Prostate gland (tissue), 2 donors: ENCODE data around the gene GPR33. TPM values are rescaled to one million over a fixed set of nuclear protein-coding genes. Genes with fewer than 3 reads are reported as not detected.

Source experiments
- DNase-seq: peaks from one replicate; pipeline ENCODE4 v3.0.0-alpha.2; 2019; ENCODE audit warnings: low spot score
- H3K27ac ChIP-seq, 2 donors: fragments of 200-600 bp; sonication (generic); 2 replicates each; pipeline ENCODE4 v1.5.1; 2017 to 2019
- H3K27me3 ChIP-seq: fragments of 200-600 bp; sonication (generic); replicated peaks from 2 replicates; pipeline ENCODE4 v1.5.1; 2019; ENCODE audit not compliant: insufficient read depth
- H3K36me3 ChIP-seq, 2 donors: fragments of 200-600 bp; sonication (generic); 1 replicate in 1 of 2; 2 replicates in 1 of 2; pipeline versions ENCODE4 v1.5.1 to v1.8.1; 2017 to 2019
- H3K4me1 ChIP-seq: fragments of 200-600 bp; sonication (generic); replicated peaks from 2 replicates; pipeline ENCODE4 v1.5.1; 2019
- H3K4me3 ChIP-seq, 2 donors: fragments of 200-600 bp; sonication (generic); 2 replicates each; pipeline ENCODE4 v1.5.1; 2017 to 2019
- H3K9me3 ChIP-seq: fragments of 200-600 bp; sonication (generic); 2 replicates; pipeline ENCODE4 v1.5.1; 2017
- CTCF ChIP-seq, 4 experiments: fragments of 200-600 bp in 2 of 4; fragments of 450-650 bp in 2 of 4; sonication (generic) in 2 of 4; IDR thresholded peaks; 1 replicate in 3 of 4; 2 replicates in 1 of 4; pipeline ENCODE4 v1.5.1; 2016 to 2019; ENCODE audit warnings: antibody characterized with exemption in 4 of 4, mild to moderate bottlenecking in 2 of 4, moderate library complexity in 2 of 4
- POLR2A ChIP-seq: fragments of 450-650 bp; IDR thresholded peaks from one replicate; pipeline ENCODE4 v1.6.1; 2016; ENCODE audit warnings: antibody characterized with exemption, mild to moderate bottlenecking
- POLR2AphosphoS5 ChIP-seq: sonication (generic); formaldehyde crosslinking; IDR thresholded peaks from one replicate; pipeline ENCODE4 v1.6.1; 2017; ENCODE audit warnings: antibody characterized with exemption
- WGBS: methylation state at CpG from one replicate; pipeline ENCODE4 v1.1.5; 2018; 5-methylcytosine and 5-hydroxymethylcytosine counted together
- intact Hi-C: fragments of 100-400 bp; cut with DNase I; formaldehyde crosslinking; loops from one replicate; pipeline ENCODE4 v1.14.2; 2022
- total RNA-seq, 2 donors: library from RNA; depleted of rRNA; stranded (reverse); fragments of >200 nt; gene quantifications; one replicate each; pipeline ENCODE4 v1.1.0, GENCODE V29; 2016

Gene GPR33
- total RNA-seq, 2 donors from 2014 or later: not detected

- 96% methylated on average over 24 of the region's 33 CpGs for WGBS
- no peak for TF ChIP-seq CTCF (IDR thresholded peaks at IDR 0.05)
- no peak for TF ChIP-seq POLR2A
- TF ChIP-seq POLR2AphosphoS5: no peak
- Histone ChIP-seq H3K27me3 (no peaks in the 10 kb centered on the region), H3K27ac (no peak overlapping the region), H3K4me3 (no peak overlapping the region), H3K36me3 (no peaks in the 10 kb centered on the region), H3K4me1 (no peaks in the 10 kb centered on the region), H3K9me3 (no peaks in the 10 kb centered on the region)
- intact Hi-C loops: no loop called here
- no peak for DNase-seq
These were observed 39.2 kb upstream of the GPR33 start for GRCh38 chr14:31527087-31527486.

- Histone ChIP-seq H3K9me3 (no peaks in the 10 kb centered on the region), H3K4me1 (no peaks in the 10 kb centered on the region), H3K36me3 (no peaks in the 10 kb centered on the region), H3K27ac (no peak overlapping the region), H3K27me3 (no peaks in the 10 kb centered on the region), H3K4me3 (no peak overlapping the region)
- 93% methylated on average over 1 of the region's 1 CpG for WGBS
- no peak for DNase-seq
- intact Hi-C loops: loop anchor here (5.0 kb wide), 1 partner anchor 741 kb away; no protein-coding TSS in a partner anchor
- no peak for TF ChIP-seq POLR2AphosphoS5
- TF ChIP-seq POLR2A: no peak
- TF ChIP-seq CTCF (IDR thresholded peaks at IDR 0.05): no peak
These were observed 23.0 kb upstream of the GPR33 start for GRCh38 chr14:31510855-31511254.

- Histone ChIP-seq H3K9me3 (no peaks in the 10 kb centered on the region), H3K36me3 (no peaks in the 10 kb centered on the region), H3K27me3 (no peaks in the 10 kb centered on the region), H3K4me1 (no peaks in the 10 kb centered on the region), H3K4me3 (no peak overlapping the region), H3K27ac (no peak overlapping the region)
- no peak for DNase-seq
- TF ChIP-seq CTCF (IDR thresholded peaks at IDR 0.05) (peak; percentile 47 to 84 (median 64)), POLR2A (no peak)
- intact Hi-C loops: loop anchor here (5.0 kb wide), 1 partner anchor 742 kb away; no protein-coding TSS in a partner anchor
These were observed 22.4 kb upstream of the GPR33 start for GRCh38 chr14:31510222-31510621.

DNA sequence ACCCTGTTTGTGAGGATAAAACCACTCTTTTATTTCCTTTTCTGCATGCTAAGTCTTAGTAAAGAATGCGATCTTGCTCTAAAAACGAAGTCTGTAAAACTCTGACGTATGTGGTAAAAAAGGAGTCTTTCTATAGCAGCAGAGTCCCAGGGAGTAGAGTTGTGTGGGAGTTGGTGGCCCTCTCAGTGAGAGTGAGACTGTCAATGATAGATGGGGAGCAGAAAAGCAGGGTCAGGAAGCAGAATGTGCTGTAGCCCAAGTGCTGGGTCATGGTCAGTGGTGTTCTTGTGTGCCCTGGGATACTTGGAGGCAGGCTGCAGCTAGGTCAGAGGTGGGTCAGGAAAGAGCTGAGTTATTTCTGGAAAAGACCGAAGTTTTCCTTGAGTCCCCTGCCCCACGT, 20.3 kb upstream of the GPR33 start:
- TF ChIP-seq POLR2AphosphoS5 (no peak), CTCF (IDR thresholded peaks at IDR 0.05) (no peak), POLR2A (no peak)
- intact Hi-C loops: loop anchor here (10.0 kb wide), 1 partner anchor 967 kb away; no protein-coding TSS in a partner anchor
- no peaks in the 10 kb centered on the region for H3K36me3 ChIP-seq
- H3K4me1 ChIP-seq: no peaks in the 10 kb centered on the region
- no peaks in the 10 kb centered on the region for H3K9me3 ChIP-seq
- no peak overlapping the region for H3K27ac ChIP-seq
- WGBS: 57% methylated on average over 5 of the region's 5 CpGs
- no peak for DNase-seq
- no peaks in the 10 kb centered on the region for H3K27me3 ChIP-seq
- no peak overlapping the region for H3K4me3 ChIP-seq

GRCh38 chr14:31505411-31505810, 17.6 kb upstream of the GPR33 start:
- intact Hi-C loops: loop anchor here (10.0 kb wide), 1 partner anchor 969 kb away; no protein-coding TSS in a partner anchor
- Histone ChIP-seq H3K36me3 (no peaks in the 10 kb centered on the region), H3K27ac (no peak overlapping the region), H3K4me1 (no peaks in the 10 kb centered on the region), H3K9me3 (no peaks in the 10 kb centered on the region), H3K27me3 (no peaks in the 10 kb centered on the region), H3K4me3 (no peak overlapping the region)
- WGBS: 16% methylated on average over 1 of the region's 1 CpG
- TF ChIP-seq POLR2AphosphoS5 (no peak), CTCF (IDR thresholded peaks at IDR 0.05) (no peak), POLR2A (no peak)
- no peak for DNase-seq
